HepG2 (cell line): ENCODE data around the gene MAP2K6. TPM values are rescaled to one million over a fixed set of nuclear protein-coding genes. Genes with fewer than 3 reads are reported as not detected.

ENCODE experiments used
- ATAC-seq: fragments of 200-7000 bp; cut with Tn5 transposase; 3 replicates; pipeline ENCODE4 v1.9.1; 2020; ENCODE audit warnings: mild to moderate bottlenecking, moderate library complexity
- BruUV-seq: library from RNA; stranded (reverse); fragments of 400-500 nt; replicated peaks from 2 replicates; lab custom pipeline; 2021; lab: Mats Ljungman, UMichigan
- CTCF ChIA-PET: fragments of 300-600 bp; formaldehyde crosslinking; extraction: SDS; loops from one replicate; lab custom pipeline; 2021; ENCODE audit warnings: low total read pairs, inconsistent platforms, low intra/inter-chr PET ratio; lab: Yijun Ruan, JAX
- POLR2A ChIA-PET: fragments of 350-600 bp; sonication (Branson Sonifier 250); formaldehyde crosslinking; loops from one replicate; lab custom pipeline; 2020; ENCODE audit warnings: antibody characterized with exemption, inconsistent platforms; lab: Yijun Ruan, JAX
- DNase-seq: peaks from one replicate; pipeline ENCODE4 v3.0.0-alpha.2; 2015; ENCODE audit warnings: low spot score
- FAIRE-seq: peaks from 3 replicates; lab custom pipeline; 2011; peaks lifted over from hg19 to GRCh38; lab: Jason Lieb, UNC
- H2AFZ ChIP-seq: one replicate; pipeline ENCODE4 v1.6.1; 2011; ENCODE audit warnings: low read length, inconsistent platforms
- H3K27ac ChIP-seq: fragments of 300-600 bp; 3 replicates; pipeline ENCODE4 v1.8.0; 2011; ENCODE audit warnings: mixed run types, mild to moderate bottlenecking, mixed read lengths, low read length, inconsistent platforms; ENCODE audit not compliant: insufficient read depth; ENCODE audit errors: extremely low read length
- H3K27me3 ChIP-seq, 2 experiments: fragments of 200-600 bp in 1 of 2; 2 replicates in 1 of 2; 3 replicates in 1 of 2; pipeline versions ENCODE4 v1.6.0 to v1.8.0; 2011; ENCODE audit warnings: low read length in 2 of 2, mild to moderate bottlenecking in 2 of 2, moderate library complexity in 2 of 2, inconsistent platforms in 1 of 2; ENCODE audit not compliant: insufficient read depth in 2 of 2, control insufficient read depth in 1 of 2
- H3K36me3 ChIP-seq, 2 experiments: fragments of 200-600 bp in 1 of 2; replicated peaks in 1 of 2; 2 replicates in 1 of 2; 3 replicates in 1 of 2; pipeline versions ENCODE4 v1.5.1 to v1.8.0; 2011; ENCODE audit warnings: low read length in 2 of 2, inconsistent platforms in 1 of 2; ENCODE audit not compliant: insufficient read depth in 2 of 2, control insufficient read depth in 1 of 2
- H3K4me1 ChIP-seq: 2 replicates; pipeline ENCODE4 v1.5.1; 2012; ENCODE audit warnings: low read length, inconsistent platforms; ENCODE audit not compliant: insufficient read depth
- H3K4me2 ChIP-seq: 2 replicates; pipeline ENCODE4 v1.6.0; 2011; ENCODE audit warnings: low read depth, low read length, inconsistent platforms
- H3K4me3 ChIP-seq, 3 experiments: fragments of 200-600 bp in 1 of 3; sonication (generic), shearing (Covaris generic) in 1 of 3; replicated peaks in 1 of 3; 2 replicates each; pipeline ENCODE4 v1.5.1; 2011 to 2016; ENCODE audit warnings: low read length in 3 of 3, inconsistent platforms in 2 of 3, low read depth in 2 of 3, mild to moderate bottlenecking in 2 of 3, control low read depth in 1 of 3, mixed read lengths in 1 of 3; ENCODE audit not compliant: insufficient read depth in 1 of 3
- H3K79me2 ChIP-seq: one replicate; pipeline ENCODE4 v1.6.1; 2011; ENCODE audit warnings: low read length, inconsistent platforms; ENCODE audit not compliant: insufficient read depth
- H3K9ac ChIP-seq: 2 replicates; pipeline ENCODE4 v1.6.0; 2011; ENCODE audit warnings: mild to moderate bottlenecking, low read depth, low read length, inconsistent platforms; ENCODE audit not compliant: insufficient read depth
- H3K9me3 ChIP-seq: 2 replicates; pipeline ENCODE4 v1.5.1; 2012; ENCODE audit warnings: mild to moderate bottlenecking, low read length
- H4K20me1 ChIP-seq: 2 replicates; pipeline ENCODE4 v1.6.0; 2011; ENCODE audit warnings: inconsistent platforms, mild to moderate bottlenecking, low read length, moderate library complexity; ENCODE audit not compliant: insufficient read depth
- BORCS8-MEF2B ChIP-seq: sonication (generic); formaldehyde crosslinking; IDR thresholded peaks from 2 replicates; pipeline ENCODE4 v1.8.0; 2022; ENCODE audit warnings: mild to moderate bottlenecking, missing genetic modification reagents
- BRD4 ChIP-seq: sonication (generic); formaldehyde crosslinking; IDR thresholded peaks from 2 replicates; pipeline ENCODE4 v1.4.0; 2020; ENCODE audit warnings: missing genetic modification reagents
- CSRNP1 ChIP-seq: sonication (generic); formaldehyde crosslinking; IDR thresholded peaks from 2 replicates; pipeline ENCODE4 v1.8.1; 2023; ENCODE audit warnings: mild to moderate bottlenecking, missing genetic modification reagents
- FOXO1 ChIP-seq: sonication (generic); formaldehyde crosslinking; IDR thresholded peaks from 2 replicates; pipeline ENCODE4 v1.4.0; 2020; ENCODE audit warnings: missing genetic modification reagents
- GATA4 ChIP-seq: sonication (generic); IDR thresholded peaks from 2 replicates; pipeline ENCODE4 v1.6.1; 2016; ENCODE audit warnings: antibody characterized with exemption, low read depth, borderline replicate concordance
- HOXD1 ChIP-seq: sonication (generic); formaldehyde crosslinking; IDR thresholded peaks from 2 replicates; pipeline ENCODE4 v1.5.0; 2020; ENCODE audit warnings: missing genetic modification reagents
- JARID2 ChIP-seq: sonication (generic); formaldehyde crosslinking; IDR thresholded peaks from 2 replicates; pipeline ENCODE4 v1.8.1; 2023; ENCODE audit warnings: missing genetic modification reagents, inconsistent platforms; ENCODE audit not compliant: insufficient replicate concordance
- LCORL ChIP-seq, 2 experiments: fragments of 450-650 bp in 1 of 2; sonication (generic) in 1 of 2; formaldehyde crosslinking in 1 of 2; IDR thresholded peaks; 2 replicates each; pipeline versions ENCODE4 v1.5.0 to v1.6.1; 2017 to 2020; ENCODE audit warnings: antibody characterized with exemption in 1 of 2, missing genetic modification reagents in 1 of 2
- MBNL3 ChIP-seq: fragments of 250-450 bp; sonication (Bioruptor Pico); conservative IDR thresholded peaks from 2 replicates; pipeline ENCODE4 v1.8.0; 2022; ENCODE audit warnings: mild to moderate bottlenecking, inconsistent platforms
- NFKBIZ ChIP-seq: IDR thresholded peaks from 2 replicates; pipeline ENCODE4 v1.6.1; 2018; ENCODE audit warnings: missing genetic modification reagents, missing compliant biosample characterization
- NR3C1 ChIP-seq: sonication (generic); formaldehyde crosslinking; IDR thresholded peaks from 2 replicates; pipeline ENCODE4 v1.4.0; 2020; ENCODE audit warnings: missing genetic modification reagents
- SIN3B ChIP-seq: fragments of 150-350 bp; IDR thresholded peaks from 2 replicates; pipeline ENCODE4 v1.6.1; 2014; ENCODE audit warnings: low read length
- TOE1 ChIP-seq: sonication (generic); formaldehyde crosslinking; IDR thresholded peaks from 2 replicates; pipeline ENCODE4 v1.4.0; 2020; ENCODE audit warnings: mild to moderate bottlenecking, missing genetic modification reagents
- ZBTB38 ChIP-seq: sonication (generic); formaldehyde crosslinking; IDR thresholded peaks from 2 replicates; pipeline ENCODE4 v1.5.1; 2020; ENCODE audit warnings: mild to moderate bottlenecking, missing genetic modification reagents
- ZMYM2 ChIP-seq: sonication (generic); formaldehyde crosslinking; IDR thresholded peaks from 2 replicates; pipeline ENCODE4 v1.8.0; 2022; ENCODE audit warnings: mild to moderate bottlenecking, missing genetic modification reagents
- ZNF343 ChIP-seq: sonication (generic); formaldehyde crosslinking; IDR thresholded peaks from 2 replicates; pipeline ENCODE4 v1.4.0; 2020; ENCODE audit warnings: mild to moderate bottlenecking, missing genetic modification reagents
- ZNF367 ChIP-seq: sonication (generic); formaldehyde crosslinking; IDR thresholded peaks from 2 replicates; pipeline ENCODE4 v1.4.0; 2020; ENCODE audit warnings: missing genetic modification reagents, borderline replicate concordance
- ZNF768 ChIP-seq: sonication (generic); formaldehyde crosslinking; IDR thresholded peaks from 2 replicates; pipeline ENCODE4 v1.4.0; 2020; ENCODE audit warnings: missing genetic modification reagents
- ZNF816 ChIP-seq: sonication (generic); formaldehyde crosslinking; IDR thresholded peaks from 2 replicates; pipeline ENCODE4 v1.8.0; 2022; ENCODE audit warnings: missing genetic modification reagents, mild to moderate bottlenecking, borderline replicate concordance
- ZZZ3 ChIP-seq: sonication (generic); formaldehyde crosslinking; IDR thresholded peaks from 2 replicates; pipeline ENCODE4 v1.4.0; 2020; ENCODE audit warnings: missing genetic modification reagents, mild to moderate bottlenecking, borderline replicate concordance
- WGBS: methylation state at CpG from one replicate; pipeline ENCODE4 v1.1.6; 2017; ENCODE audit warnings: low lambda C conversion rate; 5-methylcytosine and 5-hydroxymethylcytosine counted together
- in situ Hi-C: cut with HindIII; loops from 2 replicates; pipeline ENCODE4 v1.10.0; 2017; ENCODE audit warnings: low pct_unique_long_range_greater_than_20kb; ENCODE audit not compliant: extremely low pct_ligation_motif_present
- intact Hi-C: fragments of 100-400 bp; cut with micrococcal nuclease; formaldehyde crosslinking; loops from one replicate; pipeline ENCODE4 v1.10.0; 2022; ENCODE audit not compliant: unreplicated experiment
- polyA plus RNA-seq, 8 experiments: library from polyadenylated mRNA; depleted of rRNA in 3 of 8; stranded (reverse) in 7 of 8; unstranded in 1 of 8; fragments of >200 nt; fragmentation: Illumina TruSeq in 4 of 8; extraction: Trizol in 4 of 8; gene quantifications; 2 replicates each; pipeline versions ENCODE4 v1.2.1 to v1.2.3, GENCODE V29; 2011 to 2016; ENCODE audit warnings: low read depth in 4 of 8, missing spikeins in 1 of 8, mixed read lengths in 1 of 8; ENCODE audit not compliant: insufficient read depth in 1 of 8
- total RNA-seq, 5 experiments: library from RNA; depleted of rRNA; stranded (reverse); fragments of >200 nt; fragmentation: Illumina TruSeq; extraction: Trizol; gene quantifications; 2 replicates each; pipeline ENCODE4 v1.2.3, GENCODE V29; 2016; ENCODE audit warnings: low read depth in 1 of 5

Gene MAP2K6
- total and polyA plus RNA-seq, 2 of the 13 experiments (the other 11 are each of a cell fraction or from before 2014, with no cell fraction given): 5.1 to 33.6 TPM

GRCh38 chr17:69406941-69407340 lies 7.6 kb upstream of the MAP2K6 start:
- Histone ChIP-seq H3K4me1 (no peaks in the 10 kb centered on the region), H3K4me2 (no peak overlapping the region), H3K4me3 (no peak overlapping the region), H3K9ac (no peak overlapping the region), H3K9me3 (no peaks in the 10 kb centered on the region), H2AFZ (no peak overlapping the region), H3K27me3 (peaks cover 0 to 2% of the 10 kb centered on the region in 2 experiments; a peak in 2 of 5 replicates), H3K79me2 (no peaks in the 10 kb centered on the region), H3K27ac (no peak overlapping the region), H3K36me3 (no peaks in the 10 kb centered on the region), H4K20me1 (no peaks in the 10 kb centered on the region)
- TF ChIP-seq BRD4 (CRISPR knock-in tag) (no peak), ZNF816 (no peak), BORCS8-MEF2B (no peak), NFKBIZ (no peak), ZNF343 (CRISPR knock-in tag) (no peak), MBNL3 (CRISPR knock-in tag) (no peak), HOXD1 (CRISPR knock-in tag) (no peak), ZMYM2 (CRISPR knock-in tag) (no peak), FOXO1 (CRISPR knock-in tag) (no peak), JARID2 (CRISPR knock-in tag) (no peak)
- CTCF ChIA-PET: no interaction called here
- ATAC-seq (no peak), DNase-seq (no peak), FAIRE-seq (no peak)
- no TSS peak for BruUV-seq
- in situ Hi-C loops: no loop called here
- POLR2A ChIA-PET: no interaction called here
- intact Hi-C loops: no loop called here

- FAIRE-seq (no peak), DNase-seq (no peak), ATAC-seq (no peak)
- ChIA-PET CTCF (no interaction called here), POLR2A (interaction anchor here (0.7 kb wide), 1 partner anchor 30 kb away, joined by 3 read pairs; no protein-coding TSS in a partner anchor)
- in situ Hi-C loops (no loop called here), intact Hi-C loops (no loop called here)
- H3K27ac ChIP-seq: no peak overlapping the region
- no peaks in the 10 kb centered on the region for H3K79me2 ChIP-seq
- H3K4me1 ChIP-seq: no peaks in the 10 kb centered on the region
- no TSS peak for BruUV-seq
- no peak overlapping the region for H3K9ac ChIP-seq
- 5% methylated on average over 1 of the region's 1 CpG for WGBS
- no peak overlapping the region for H3K4me3 ChIP-seq
- no peaks in the 10 kb centered on the region for H3K9me3 ChIP-seq
- H3K36me3 ChIP-seq: no peaks in the 10 kb centered on the region
- H4K20me1 ChIP-seq: no peaks in the 10 kb centered on the region
- H3K4me2 ChIP-seq: no peak overlapping the region
- no peak overlapping the region for H2AFZ ChIP-seq
- peaks cover 0 to 2% of the 10 kb centered on the region in 2 experiments; a peak in 2 of 5 replicates for H3K27me3 ChIP-seq
- TF ChIP-seq GATA4 (no peak), SIN3B (no peak), CSRNP1 (CRISPR knock-in tag) (no peak), NR3C1 (CRISPR knock-in tag) (no peak), ZNF768 (CRISPR knock-in tag) (no peak), TOE1 (no peak), ZNF367 (CRISPR knock-in tag) (no peak), ZZZ3 (no peak), ZBTB38 (CRISPR knock-in tag) (no peak), LCORL (IDR thresholded peaks at IDR 0.05) (no peak), LCORL (CRISPR knock-in tag; IDR thresholded peaks at IDR 0.05) (no peak)
Observed at GRCh38 chr17:69407759-69408158, 6.7 kb upstream of the MAP2K6 start.
